GM21528 (cell line): ENCODE measurements around the gene DENND1B.

Experiments used
- ATAC-seq: cut with Tn5 transposase; IDR thresholded peaks from one replicate; pipeline ENCODE4 v1.9.1; 2021; ENCODE audit warnings: mild to moderate bottlenecking, moderate library complexity; ENCODE audit not compliant: unreplicated experiment, low FRiP score

DENND1B gene

DNA sequence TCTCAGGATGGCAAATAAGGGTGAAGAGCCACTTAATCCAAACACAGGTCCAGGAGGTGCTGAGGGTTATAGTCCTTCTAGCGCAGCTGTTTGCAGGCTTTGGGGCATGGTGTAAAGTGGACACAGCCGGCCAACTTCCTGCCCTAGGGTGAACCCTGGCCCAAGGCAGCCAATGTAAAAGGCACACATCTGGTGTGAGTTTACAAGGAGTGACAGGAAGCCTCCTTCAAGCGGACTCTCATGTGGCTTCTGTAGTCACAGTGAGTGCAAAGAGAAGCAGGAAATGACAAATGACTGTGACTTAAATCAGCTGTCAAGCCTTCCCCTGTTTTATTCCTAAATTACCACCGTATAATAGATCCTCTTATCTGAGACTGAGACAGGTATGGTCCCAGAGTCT lies 294.2 kb downstream of the DENND1B start:
- ATAC-seq = no peak

GRCh38 chr1:197480446-197480845 lies 294.8 kb downstream of the DENND1B start:
- ATAC-seq = no peak

GRCh38 chr1:197472141-197472540 lies 303.1 kb downstream of the DENND1B start:
- no peak for ATAC-seq

DNA sequence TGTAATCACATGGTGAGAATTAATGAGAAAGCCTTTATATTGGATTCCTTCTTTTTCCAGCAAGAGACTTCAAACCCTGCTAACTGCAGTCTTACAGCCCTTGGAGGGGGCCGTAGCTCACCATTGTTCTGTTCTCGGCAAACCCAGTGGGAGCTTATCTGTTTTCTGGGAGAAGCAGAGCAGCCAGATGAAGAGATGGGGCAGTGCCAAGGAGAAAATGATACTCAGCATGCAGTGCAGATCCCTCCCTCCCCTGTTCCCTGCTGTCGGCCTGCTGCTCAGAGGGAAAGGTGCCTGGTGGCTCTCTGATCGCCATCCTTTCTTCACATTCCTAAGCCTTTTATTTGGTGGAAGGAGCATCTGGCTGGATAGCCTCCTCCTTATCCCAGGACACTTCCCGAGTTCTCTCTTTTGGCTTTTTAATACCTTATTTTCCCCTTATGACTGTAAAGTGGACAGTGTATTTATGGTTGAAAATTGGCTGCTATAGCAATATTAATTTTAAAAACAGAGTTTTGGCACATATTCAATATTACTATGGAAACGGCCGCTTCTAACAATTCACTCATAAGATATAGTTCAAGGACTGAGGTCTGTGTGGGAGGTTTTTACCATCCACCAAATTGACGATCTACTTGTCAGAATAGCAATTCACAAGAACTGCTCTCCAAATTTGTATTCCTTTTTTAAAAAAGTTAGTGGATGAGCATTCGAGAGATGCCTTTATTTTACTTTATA lies 303.9 kb downstream of the DENND1B start:
- ATAC-seq = no peak

GRCh38 chr1:197470330-197470729 lies 304.9 kb downstream of the DENND1B start:
- no peak for ATAC-seq

DNA sequence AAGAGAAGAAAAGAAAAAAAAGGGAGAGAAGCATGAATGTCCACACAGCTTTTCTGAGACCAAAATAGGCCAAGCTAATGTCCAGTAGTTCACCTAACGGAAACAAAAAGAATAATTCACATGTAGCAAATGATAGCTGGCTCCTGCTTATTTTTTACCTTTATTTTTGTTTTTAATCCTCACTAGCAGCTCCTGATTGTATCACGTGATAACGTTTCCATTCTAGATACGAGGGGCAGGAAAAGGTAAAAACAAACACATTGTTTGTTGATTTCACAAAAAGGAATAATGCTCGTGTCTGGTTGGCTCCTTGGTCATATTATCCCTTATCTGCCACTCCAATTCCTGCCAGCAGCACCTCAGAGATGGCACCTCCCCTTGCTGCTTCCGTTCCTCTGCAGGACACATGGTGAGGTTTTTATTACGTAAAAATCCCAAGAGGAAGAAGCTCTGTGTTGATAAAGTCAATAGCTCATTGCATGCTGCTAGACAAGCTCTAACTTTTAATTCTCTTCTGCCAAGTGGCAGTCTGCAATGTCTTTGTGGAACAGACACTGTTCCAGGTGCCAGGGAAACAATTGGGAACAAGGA lies 305.6 kb downstream of the DENND1B start:
- ATAC-seq = no peak

DNA sequence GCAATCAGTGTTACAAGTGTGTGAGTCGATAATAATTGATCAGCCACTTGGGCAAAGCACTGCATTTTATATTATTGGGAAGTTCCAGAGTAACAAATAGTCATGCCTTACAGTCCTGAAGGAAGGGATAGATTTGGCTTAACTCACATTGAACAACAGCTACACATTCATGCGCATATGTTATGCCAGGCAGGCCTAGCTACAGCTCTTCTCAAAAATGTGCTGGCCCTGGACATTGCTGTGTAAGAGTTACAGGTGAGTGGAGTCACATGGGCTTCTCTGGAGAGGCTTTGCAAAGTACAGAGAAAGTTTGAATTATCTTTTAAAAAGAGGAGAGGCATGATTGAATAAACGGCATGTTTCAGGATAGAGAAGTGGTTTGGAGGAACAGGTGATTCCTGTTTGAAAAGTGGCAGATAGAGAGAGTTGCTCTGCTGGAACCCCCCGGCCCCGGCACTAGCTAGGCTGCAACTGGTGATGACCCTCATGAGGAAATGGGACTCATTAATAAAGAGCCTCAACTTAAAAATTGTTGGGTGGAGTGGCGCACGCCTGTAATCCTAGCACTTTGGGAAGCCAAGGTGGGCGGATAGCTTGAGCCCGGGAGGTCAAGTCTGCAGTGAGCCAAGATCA lies 306.6 kb downstream of the DENND1B start:
- no peak for ATAC-seq

DNA sequence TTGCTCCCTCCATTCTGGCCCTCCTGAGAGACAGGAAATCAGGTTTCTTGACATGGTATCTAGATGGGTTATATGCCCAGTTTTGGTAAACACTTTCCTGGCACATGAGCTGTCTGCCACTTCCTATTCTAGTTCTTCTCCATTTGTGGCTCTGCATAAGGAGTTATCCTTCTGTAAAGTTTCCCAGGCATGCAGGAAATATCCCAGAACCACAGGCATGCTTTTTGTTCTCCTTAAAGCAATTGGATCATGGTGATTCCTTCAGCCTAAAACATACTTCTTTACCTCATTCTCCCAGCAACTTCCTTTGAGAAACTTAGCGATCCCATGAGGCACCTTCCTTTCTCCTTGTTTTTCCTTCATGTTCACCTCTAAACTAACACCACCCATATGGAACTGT lies 307.4 kb downstream of the DENND1B start:
- ATAC-seq = no peak

DNA sequence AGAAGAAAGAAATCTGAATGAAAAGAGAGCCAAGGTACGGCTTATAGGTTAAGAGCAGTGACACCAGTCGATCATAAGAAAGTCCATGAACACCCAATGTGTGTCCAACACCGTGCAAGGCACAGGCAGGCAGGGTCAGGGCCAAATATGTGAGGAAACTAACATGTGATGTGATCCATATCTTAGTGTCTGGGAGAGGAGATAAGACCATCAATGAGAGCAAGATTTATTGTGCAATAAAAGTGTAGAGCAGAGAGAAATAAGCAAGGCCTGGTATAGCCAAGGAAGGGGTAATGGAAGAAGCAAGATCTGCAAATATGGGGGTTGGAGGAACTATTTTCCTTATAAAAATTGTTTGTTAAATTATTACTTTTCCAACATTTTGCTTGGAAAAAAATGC lies 308.5 kb downstream of the DENND1B start:
- no peak for ATAC-seq

- no peak for ATAC-seq
These were observed 309.6 kb downstream of the DENND1B start for GRCh38 chr1:197465528-197466327.

DNA sequence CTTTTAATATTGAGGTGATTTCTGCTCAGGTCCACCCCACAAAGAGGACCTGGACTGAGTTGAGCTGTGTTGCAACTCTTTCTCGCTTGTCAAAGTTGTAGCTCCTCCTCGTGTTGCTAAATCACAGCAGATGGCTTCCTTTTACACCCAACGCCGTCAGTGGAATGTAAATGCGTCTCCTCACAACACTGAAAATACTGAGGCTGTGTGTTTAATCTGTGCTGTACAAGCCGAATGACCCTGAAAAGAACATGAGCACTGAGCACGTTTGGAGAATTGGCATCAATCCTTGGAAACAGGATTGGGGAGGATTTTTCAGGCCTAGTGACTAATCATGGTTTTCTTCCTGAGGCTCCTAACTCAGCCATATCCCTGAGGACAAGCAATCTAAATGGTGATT lies 311.2 kb downstream of the DENND1B start:
- no peak for ATAC-seq

DNA sequence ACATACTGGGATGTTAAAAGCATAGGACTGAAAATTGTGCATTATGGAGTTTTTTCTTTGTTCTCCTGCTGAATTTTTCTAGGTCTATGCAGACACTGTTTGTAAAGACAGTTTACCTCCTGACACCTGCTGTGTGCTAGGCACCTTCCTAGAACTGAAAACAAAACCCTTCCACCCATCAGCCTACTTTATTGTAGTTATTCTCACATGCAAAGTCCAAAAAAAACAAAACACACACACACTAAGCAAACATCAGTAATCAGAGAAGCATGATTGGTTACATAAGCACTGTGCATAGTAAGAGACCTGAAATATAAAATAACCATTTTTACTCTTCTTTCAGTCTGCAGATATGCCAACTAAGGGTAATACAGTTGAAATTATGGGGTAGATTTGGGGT lies 312.1 kb downstream of the DENND1B start:
- no peak for ATAC-seq

DNA sequence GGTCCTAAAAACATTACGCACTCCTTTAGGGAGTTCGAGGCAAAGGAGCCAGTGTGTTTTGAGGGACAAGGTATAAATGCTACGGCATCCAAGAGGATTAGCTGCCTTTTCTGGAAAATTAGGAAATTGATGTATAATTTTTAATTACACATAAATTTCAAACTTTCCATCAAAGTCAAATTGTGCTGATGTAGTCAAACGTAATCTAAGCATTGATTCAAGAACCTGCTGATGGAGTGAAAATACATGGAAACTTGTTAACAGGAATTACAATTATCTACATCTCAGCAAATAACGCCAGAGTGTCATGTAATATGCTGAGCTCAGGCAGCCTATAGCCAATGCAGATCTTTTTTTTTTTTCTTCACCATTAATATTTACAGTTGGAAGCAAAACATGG lies 312.7 kb downstream of the DENND1B start:
- ATAC-seq = no peak
